Measurements from ENCODE around the gene UAP1. TPM values are rescaled to one million over a fixed set of nuclear protein-coding genes. Genes with fewer than 3 reads are reported as not detected.

The UAP1 gene
- total RNA-seq, 2 experiments from 2014 or later = 28.9 to 32.2 TPM

DNA sequence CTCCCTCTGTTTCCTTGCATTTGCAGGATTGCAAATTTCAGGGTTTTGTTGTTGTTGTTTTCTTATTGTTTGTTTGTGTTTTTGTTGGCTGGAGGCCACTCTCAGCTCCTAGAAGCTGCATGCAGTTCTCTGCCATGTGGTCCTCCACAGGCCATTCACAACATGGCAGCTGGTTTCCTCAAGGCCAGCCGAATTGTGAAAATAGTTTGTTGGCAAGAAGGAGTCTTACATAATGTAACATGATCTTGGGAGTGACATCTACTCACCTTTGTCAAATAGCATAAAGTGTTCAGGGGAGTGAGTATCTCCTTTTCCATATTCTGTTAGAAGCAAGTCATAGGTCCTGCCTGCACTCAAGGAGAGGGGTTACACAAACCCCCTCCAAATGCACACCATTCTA is 10.6 kb upstream of the UAP1 start:
- H3K9me3 Mint-ChIP-seq = no peaks in the 10 kb centered on the region
- CTCF ChIA-PET = no interaction called here
- POLR2A ChIA-PET = no interaction called here
- no peak for DNase-seq
- intact Hi-C loops (cut with micrococcal nuclease) = no loop called here
- H3K36me3 Mint-ChIP-seq = no peaks in the 10 kb centered on the region
- no peaks in the 10 kb centered on the region for H3K4me1 Mint-ChIP-seq (ENCODE audit: low read depth)
- H3K4me3 Mint-ChIP-seq = no peak overlapping the region
- no peak overlapping the region for H3K27ac Mint-ChIP-seq
- H3K27me3 Mint-ChIP-seq = no peaks in the 10 kb centered on the region

DNA sequence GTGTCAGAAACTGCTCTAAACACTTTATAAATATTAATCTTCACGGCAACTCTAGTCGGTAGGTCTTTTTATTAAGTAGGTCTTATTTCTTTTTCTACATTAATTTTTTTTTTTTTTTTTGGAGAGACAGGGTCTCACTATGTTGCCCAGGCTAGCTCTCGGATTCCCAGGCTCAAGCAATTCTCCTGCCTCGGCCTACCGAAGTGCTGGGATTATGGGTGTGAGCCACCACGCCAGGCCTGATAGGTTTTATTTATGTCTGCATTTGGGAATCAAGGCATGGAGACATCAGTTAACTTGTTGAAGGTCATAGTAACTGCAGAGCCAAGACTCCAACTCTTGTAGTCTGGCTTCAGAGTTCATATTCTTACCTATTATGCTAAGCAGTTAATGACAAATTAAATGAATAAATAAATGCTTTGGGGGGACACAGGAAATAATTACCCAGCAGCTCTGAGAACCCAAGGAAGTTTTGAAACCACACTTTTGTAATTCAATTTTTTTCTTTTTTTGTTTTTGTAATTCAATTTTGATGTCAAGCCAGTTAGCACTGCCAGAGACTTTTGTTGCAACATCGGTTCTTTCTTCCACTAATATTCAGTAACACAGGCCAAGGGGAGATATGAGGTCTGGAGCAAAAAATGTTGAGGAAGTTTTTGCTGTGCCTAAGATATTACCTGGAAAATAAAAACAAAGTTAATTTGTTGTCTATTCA is 9.4 kb upstream of the UAP1 start:
- Mint-ChIP-seq H3K9me3 (no peaks in the 10 kb centered on the region), H3K27ac (no peak overlapping the region), H3K4me3 (no peak overlapping the region), H3K36me3 (no peaks in the 10 kb centered on the region), H3K27me3 (no peaks in the 10 kb centered on the region), H3K4me1 (ENCODE audit: low read depth) (no peaks in the 10 kb centered on the region)
- intact Hi-C loops (cut with micrococcal nuclease) = no loop called here
- ChIA-PET POLR2A (no interaction called here), CTCF (no interaction called here)
- DNase-seq = no peak

DNA sequence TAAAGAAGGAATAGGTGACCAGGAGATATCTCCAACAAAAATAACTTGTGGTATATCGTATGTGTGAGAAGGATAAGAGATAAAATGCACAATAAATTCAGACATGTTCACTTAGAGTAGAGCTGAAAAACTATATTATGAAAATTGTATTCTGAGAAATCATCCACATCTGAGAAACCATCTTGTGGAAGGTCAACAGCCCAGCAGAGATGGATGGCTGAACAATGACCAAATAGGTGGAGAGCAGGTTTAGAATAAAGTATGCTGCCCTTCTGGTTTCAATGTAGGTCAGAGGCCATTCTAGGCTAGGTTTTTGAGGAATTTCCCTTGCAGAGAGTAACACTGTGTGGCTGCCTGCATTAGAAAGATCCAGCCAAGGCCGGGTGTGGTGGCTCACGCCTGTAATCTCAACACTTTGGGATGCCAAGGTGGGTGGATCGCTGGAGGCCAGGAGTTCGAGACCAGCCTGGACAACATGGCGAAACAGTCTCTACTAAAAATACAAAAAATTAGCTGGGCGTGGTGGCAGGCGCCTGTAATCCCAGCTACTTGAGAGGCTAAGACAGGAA is 8.8 kb upstream of the UAP1 start:
- Mint-ChIP-seq H3K27me3 (no peaks in the 10 kb centered on the region), H3K9me3 (no peaks in the 10 kb centered on the region), H3K4me3 (no peak overlapping the region), H3K36me3 (no peaks in the 10 kb centered on the region), H3K4me1 (ENCODE audit: low read depth) (no peaks in the 10 kb centered on the region), H3K27ac (no peak overlapping the region)
- intact Hi-C loops (cut with micrococcal nuclease) = no loop called here
- CTCF ChIA-PET = no interaction called here
- POLR2A ChIA-PET = no interaction called here
- no peak for DNase-seq

DNA sequence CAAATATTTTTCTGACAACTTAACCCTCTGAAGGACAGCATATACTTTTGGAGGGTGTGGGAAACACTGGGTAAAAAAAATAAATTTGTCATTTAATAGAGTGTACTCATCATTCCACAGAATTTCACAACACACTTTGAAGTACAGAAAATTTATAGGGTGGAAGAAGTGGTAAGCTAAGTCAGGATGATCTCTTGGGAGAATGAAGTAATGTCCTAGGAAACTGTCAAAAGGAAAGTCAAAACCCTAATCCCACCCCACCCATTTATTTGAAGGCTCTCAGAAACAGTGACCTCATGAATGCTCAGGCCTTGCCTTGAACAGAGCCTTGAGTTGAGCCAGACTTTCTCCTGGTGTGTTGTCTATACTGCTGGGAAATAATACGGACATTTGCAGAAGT is 7.3 kb upstream of the UAP1 start:
- Mint-ChIP-seq H3K36me3 (no peaks in the 10 kb centered on the region), H3K4me3 (no peak overlapping the region), H3K4me1 (ENCODE audit: low read depth) (no peaks in the 10 kb centered on the region), H3K27me3 (no peaks in the 10 kb centered on the region), H3K9me3 (no peaks in the 10 kb centered on the region), H3K27ac (no peak overlapping the region)
- ChIA-PET POLR2A (no interaction called here), CTCF (no interaction called here)
- DNase-seq = no peak
- intact Hi-C loops (cut with micrococcal nuclease) = no loop called here

DNA sequence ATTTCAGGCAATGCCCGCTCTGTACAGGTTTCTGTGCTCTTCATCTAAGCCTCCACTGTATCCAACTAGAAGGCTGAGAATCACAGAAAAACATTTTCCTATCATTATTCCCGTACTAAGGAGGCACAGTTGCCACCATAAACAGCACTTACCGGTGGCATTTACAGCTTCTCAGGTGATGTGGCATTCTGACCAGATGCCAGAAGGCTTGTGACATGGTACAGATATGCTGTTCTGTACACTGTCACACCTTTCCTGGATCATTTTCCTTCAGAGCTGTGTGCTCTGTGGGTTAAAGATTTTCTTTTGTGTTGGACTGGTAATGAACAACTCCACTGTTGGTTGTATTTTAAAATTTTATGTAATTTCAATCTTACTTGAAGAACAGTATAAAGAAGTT is 4.0 kb upstream of the UAP1 start:
- Mint-ChIP-seq H3K4me3 (no peak overlapping the region), H3K36me3 (no peaks in the 10 kb centered on the region), H3K4me1 (ENCODE audit: low read depth) (peaks cover 19% of the 10 kb centered on the region), H3K9me3 (no peaks in the 10 kb centered on the region), H3K27me3 (no peaks in the 10 kb centered on the region), H3K27ac (no peak overlapping the region)
- CTCF ChIA-PET = no interaction called here
- intact Hi-C loops (cut with micrococcal nuclease) = no loop called here
- no peak for DNase-seq
- POLR2A ChIA-PET = no interaction called here

DNA sequence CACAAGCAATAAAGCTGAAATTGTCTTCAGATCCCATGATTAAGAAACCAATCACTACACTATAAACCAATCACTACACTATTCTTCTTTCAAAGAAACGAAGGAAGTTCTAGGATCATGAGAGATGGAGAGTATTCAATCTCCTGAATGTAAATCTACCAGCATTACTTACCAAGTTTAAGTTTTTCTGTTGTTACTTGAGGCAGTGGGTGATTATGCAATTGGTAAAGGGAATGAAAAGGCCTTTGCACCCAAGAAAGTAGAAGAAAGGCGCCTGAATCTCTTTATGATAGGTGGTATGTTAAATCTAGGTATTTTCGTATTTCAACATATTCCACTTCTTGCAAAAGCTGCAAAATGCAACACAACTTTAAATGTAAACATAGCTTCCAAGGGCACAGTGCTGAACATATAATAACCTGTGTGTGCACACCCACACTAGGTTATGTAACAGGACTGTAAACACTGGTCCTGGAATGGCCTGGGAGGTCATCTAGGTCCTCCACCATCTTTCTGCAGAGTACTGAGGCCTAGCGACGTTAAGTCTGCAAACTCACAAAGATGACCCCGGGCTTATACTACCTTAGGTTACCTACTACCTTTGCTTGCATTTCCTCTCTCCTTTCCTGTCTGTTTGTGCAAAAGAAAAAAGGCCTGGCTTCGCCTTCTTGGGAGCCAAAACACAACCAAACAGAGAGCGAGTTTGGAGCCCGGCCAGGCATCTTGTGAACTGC is 1.1 kb upstream of the UAP1 start:
- ChIA-PET CTCF (no interaction called here), POLR2A (interaction anchor here (1.2 to 1.3 kb wide), 2 partner anchors 22 to 34 kb away, joined by 3 to 5 read pairs; no protein-coding TSS in a partner anchor)
- no peak for DNase-seq
- Mint-ChIP-seq H3K27me3 (no peaks in the 10 kb centered on the region), H3K27ac (peak overlapping the region; percentile 93), H3K4me3 (peak overlapping the region; percentile 93), H3K4me1 (ENCODE audit: low read depth) (peaks cover 37% of the 10 kb centered on the region), H3K36me3 (no peaks in the 10 kb centered on the region), H3K9me3 (no peaks in the 10 kb centered on the region)
- intact Hi-C loops (cut with micrococcal nuclease) = loop anchor here (1.0 to 5.0 kb wide), 4 partner anchors 22 to 760 kb away; partner anchors contain the start of genes HSD17B7, NUF2 and UHMK1

DNA sequence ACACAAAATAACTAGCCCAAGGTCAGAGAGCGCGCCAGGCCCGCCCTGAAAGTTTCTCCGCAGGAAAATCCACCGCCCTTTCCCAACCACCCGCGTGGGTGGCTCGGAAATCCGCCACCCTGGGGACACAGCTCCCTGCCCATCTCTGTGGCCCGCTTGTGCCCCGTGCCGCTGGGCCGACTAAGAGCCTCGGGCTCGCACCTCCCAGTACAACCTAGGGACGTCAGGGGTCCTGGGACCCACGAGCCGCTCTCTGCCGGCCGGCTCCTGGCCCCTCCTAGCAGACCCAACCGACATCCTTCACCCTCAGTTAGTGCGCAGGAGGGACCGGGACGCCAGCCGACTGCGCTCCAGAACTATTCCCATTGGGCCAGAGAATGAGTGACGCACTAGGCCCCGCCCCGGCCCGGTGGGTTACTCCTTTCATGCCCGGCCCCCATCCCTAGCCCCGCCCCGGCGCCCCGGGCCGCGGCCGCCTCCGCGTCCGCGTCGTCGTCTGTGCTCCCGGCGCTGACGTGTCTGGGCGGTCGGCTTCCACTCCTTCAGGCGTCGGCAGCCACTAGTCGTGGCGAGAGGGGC is 396 bp upstream of the UAP1 start:
- ChIA-PET CTCF (no interaction called here), POLR2A (interaction anchor here (1.0 kb wide), 2 partner anchors 56 to 63 kb away, joined by 3 read pairs; partner anchors contain the start of gene UHMK1)
- peak overlapping the region; percentile 93 for H3K4me3 Mint-ChIP-seq
- H3K4me1 Mint-ChIP-seq (ENCODE audit: low read depth) = peaks cover 37% of the 10 kb centered on the region
- intact Hi-C loops (cut with micrococcal nuclease) = loop anchor here (1.0 to 5.0 kb wide), 4 partner anchors 22 to 760 kb away; partner anchors contain the start of genes HSD17B7, NUF2 and UHMK1
- H3K9me3 Mint-ChIP-seq = no peaks in the 10 kb centered on the region
- H3K36me3 Mint-ChIP-seq = peaks cover 1% of the 10 kb centered on the region
- H3K27me3 Mint-ChIP-seq = no peaks in the 10 kb centered on the region
- H3K27ac Mint-ChIP-seq = peak overlapping the region; percentile 93
- DNase-seq = peak; percentile 98

DNA sequence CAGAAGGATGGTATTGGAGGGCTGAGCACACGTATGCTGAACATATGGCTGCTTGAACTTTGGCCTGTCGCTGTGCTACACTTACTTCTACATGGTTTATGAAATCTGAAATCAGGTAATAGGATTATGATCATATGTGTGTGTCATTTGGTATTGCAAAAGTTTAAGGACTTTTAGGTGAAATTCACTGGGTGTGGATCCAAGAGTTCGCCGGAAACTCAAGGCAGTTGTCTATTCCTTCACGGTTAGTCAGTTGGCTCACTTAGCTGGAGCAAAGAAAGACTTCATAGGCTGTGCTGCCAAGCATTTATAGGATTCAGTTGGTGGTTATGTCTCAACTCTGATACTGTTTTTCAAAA is 927 bp downstream of the UAP1 start:
- no peak for DNase-seq
- peak overlapping the region; percentile 77 for H3K4me3 Mint-ChIP-seq
- H3K4me1 Mint-ChIP-seq (ENCODE audit: low read depth) = peaks cover 37% of the 10 kb centered on the region
- peak overlapping the region; percentile 44 for H3K27ac Mint-ChIP-seq
- H3K9me3 Mint-ChIP-seq = no peaks in the 10 kb centered on the region
- CTCF ChIA-PET = no interaction called here
- H3K27me3 Mint-ChIP-seq = no peaks in the 10 kb centered on the region
- H3K36me3 Mint-ChIP-seq = peaks cover 11% of the 10 kb centered on the region
- intact Hi-C loops (cut with micrococcal nuclease) = loop anchor here (5.0 kb wide), 1 partner anchor 230 kb away; the partner anchor contains the start of gene HSD17B7
- POLR2A ChIA-PET = no interaction called here

DNA sequence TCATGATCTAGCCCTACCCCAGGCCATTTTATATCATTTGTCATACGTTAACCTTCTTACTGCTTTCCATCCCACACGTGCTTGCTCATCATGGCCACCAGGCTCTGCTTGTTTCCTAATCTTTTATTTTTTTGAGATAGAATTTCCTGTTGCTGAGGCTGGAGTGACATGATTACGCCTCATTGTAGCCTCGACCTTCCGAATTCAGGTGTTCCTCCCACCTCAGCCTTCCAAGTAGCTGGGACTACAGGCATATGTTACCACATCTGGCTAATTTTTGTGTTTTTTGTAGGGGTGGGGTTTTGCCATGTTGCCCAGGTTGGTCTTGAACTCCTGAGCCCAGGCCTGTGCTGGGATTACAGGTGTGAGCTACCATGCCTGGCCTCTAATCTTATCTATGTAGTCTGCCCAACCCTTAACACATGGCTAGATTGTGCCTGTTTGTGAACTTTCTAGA is 3.3 kb downstream of the UAP1 start:
- Mint-ChIP-seq H3K4me3 (no peak overlapping the region), H3K9me3 (no peaks in the 10 kb centered on the region), H3K27ac (no peak overlapping the region), H3K27me3 (no peaks in the 10 kb centered on the region), H3K4me1 (ENCODE audit: low read depth) (peaks cover 37% of the 10 kb centered on the region), H3K36me3 (peaks cover 16% of the 10 kb centered on the region)
- POLR2A ChIA-PET = no interaction called here
- CTCF ChIA-PET = no interaction called here
- DNase-seq = no peak
- intact Hi-C loops (cut with micrococcal nuclease) = loop anchor here (5.0 kb wide), 1 partner anchor 228 kb away; the partner anchor contains the start of gene HSD17B7

DNA sequence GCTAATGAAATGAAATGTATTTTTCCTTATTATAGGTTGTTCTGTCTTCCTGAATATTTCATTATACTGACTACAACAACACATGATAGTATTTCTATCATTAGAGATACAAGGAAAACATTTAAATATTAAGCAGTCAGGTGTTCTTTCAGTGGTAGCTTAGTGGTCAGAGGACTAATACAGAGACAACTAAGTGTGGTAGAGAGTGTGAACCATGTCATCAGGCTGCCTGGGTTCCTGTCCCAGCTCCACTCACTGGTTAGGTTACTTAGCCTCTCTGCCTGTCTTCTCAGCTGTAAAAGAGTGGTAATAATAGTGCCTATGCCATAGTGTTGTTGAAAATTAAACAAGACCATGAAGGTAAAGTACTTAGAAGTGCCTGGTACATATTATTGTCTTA is 3.9 kb downstream of the UAP1 start:
- H3K27ac Mint-ChIP-seq = no peak overlapping the region
- H3K9me3 Mint-ChIP-seq = no peaks in the 10 kb centered on the region
- no peak for DNase-seq
- H3K4me3 Mint-ChIP-seq = no peak overlapping the region
- H3K27me3 Mint-ChIP-seq = no peaks in the 10 kb centered on the region
- intact Hi-C loops (cut with micrococcal nuclease) = no loop called here
- peaks cover 16% of the 10 kb centered on the region for H3K36me3 Mint-ChIP-seq
- CTCF ChIA-PET = no interaction called here
- POLR2A ChIA-PET = no interaction called here
- peaks cover 33% of the 10 kb centered on the region for H3K4me1 Mint-ChIP-seq (ENCODE audit: low read depth)

DNA sequence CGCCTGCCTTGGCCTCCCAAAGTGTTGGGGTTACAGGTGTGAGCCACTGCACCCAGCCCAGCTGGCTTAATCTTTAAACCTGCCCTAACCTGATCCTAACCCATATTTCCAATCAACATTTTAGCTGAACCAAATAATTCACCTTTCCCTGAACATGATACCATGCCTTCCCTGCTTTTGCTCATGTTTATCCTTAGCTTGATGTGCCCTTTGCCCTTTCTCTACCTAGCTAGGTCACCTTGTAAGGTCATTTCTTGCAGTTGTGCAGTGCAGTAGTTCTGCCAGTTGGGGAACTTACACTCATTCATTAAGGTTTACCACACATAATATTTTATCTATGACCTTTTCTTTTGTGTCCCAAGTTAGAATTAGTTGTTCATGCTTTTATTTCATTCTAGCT is 5.3 kb downstream of the UAP1 start:
- ChIA-PET CTCF (interaction anchor here (1.4 kb wide), 1 partner anchor 46 kb away, joined by 4 read pairs; no protein-coding TSS in a partner anchor), POLR2A (no interaction called here)
- Mint-ChIP-seq H3K27me3 (no peaks in the 10 kb centered on the region), H3K9me3 (no peaks in the 10 kb centered on the region), H3K4me1 (ENCODE audit: low read depth) (peaks cover 24% of the 10 kb centered on the region), H3K36me3 (peaks cover 16% of the 10 kb centered on the region), H3K27ac (no peak overlapping the region), H3K4me3 (no peak overlapping the region)
- no peak for DNase-seq
- intact Hi-C loops (cut with micrococcal nuclease) = no loop called here

DNA sequence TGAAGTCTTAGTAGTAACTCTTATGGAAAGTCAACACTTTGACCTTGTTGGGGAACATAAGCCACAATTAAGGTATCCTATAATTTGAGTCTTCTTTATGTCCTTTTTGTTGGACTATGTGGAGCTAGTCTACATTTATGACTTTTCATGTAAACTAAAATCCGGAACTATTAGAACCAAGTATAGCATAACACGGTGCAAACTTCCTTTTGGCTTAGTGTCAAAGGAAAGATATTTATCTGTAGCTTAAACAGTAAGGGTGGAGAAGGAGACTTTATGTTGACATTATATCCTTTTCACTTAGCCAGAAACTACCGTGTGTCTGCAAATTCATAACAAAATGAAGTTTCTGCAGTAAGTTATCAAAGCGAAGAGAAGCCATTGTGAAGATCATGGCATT is 7.3 kb downstream of the UAP1 start:
- H3K4me1 Mint-ChIP-seq (ENCODE audit: low read depth) = peaks cover 15% of the 10 kb centered on the region
- H3K36me3 Mint-ChIP-seq = peaks cover 18% of the 10 kb centered on the region
- H3K9me3 Mint-ChIP-seq = no peaks in the 10 kb centered on the region
- H3K27me3 Mint-ChIP-seq = no peaks in the 10 kb centered on the region
- intact Hi-C loops (cut with micrococcal nuclease) = no loop called here
- H3K4me3 Mint-ChIP-seq = no peak overlapping the region
- H3K27ac Mint-ChIP-seq = no peak overlapping the region
- ChIA-PET CTCF (no interaction called here), POLR2A (no interaction called here)
- DNase-seq = no peak

All from activated CD4-positive, alpha-beta memory T cell treated with anti-CD3 and anti-CD28 coated beads for 36 hours (primary cell).